K562 (cell line): ENCODE measurements around the gene TGFB1I1. TPM values are rescaled to one million over a fixed set of nuclear protein-coding genes. Genes with fewer than 3 reads are reported as not detected.

Experiments used
- ARID1B ChIP-seq: fragments of 450-650 bp; IDR thresholded peaks from 2 replicates; pipeline ENCODE4 v1.6.1; 2016; ENCODE audit warnings: antibody characterized with exemption, mild to moderate bottlenecking, inconsistent platforms
- BRCA1 ChIP-seq, 2 experiments: fragments of 450-650 bp in 1 of 2; sonication (generic) in 1 of 2; formaldehyde crosslinking in 1 of 2; IDR thresholded peaks; 2 replicates each; pipeline versions ENCODE4 v1.5.0 to v1.6.1; 2017 to 2020; ENCODE audit warnings: mild to moderate bottlenecking in 1 of 2, missing genetic modification reagents in 1 of 2
- CREB1 ChIP-seq, 2 experiments: sonication (generic) in 1 of 2; formaldehyde crosslinking in 1 of 2; IDR thresholded peaks; 2 replicates each; pipeline versions ENCODE4 v1.6.1 to v1.8.0; 2012 to 2022; ENCODE audit warnings: inconsistent platforms in 1 of 2, mild to moderate bottlenecking in 1 of 2, missing genetic modification reagents in 1 of 2, moderate library complexity in 1 of 2
- FOXJ2 ChIP-seq: fragments of 200-800 bp; sonication (Bioruptor generic); IDR thresholded peaks from 2 replicates; pipeline ENCODE4 v1.6.1; 2016; ENCODE audit warnings: missing genetic modification characterization, missing compliant biosample characterization
- FOXP1 ChIP-seq: sonication (generic); formaldehyde crosslinking; IDR thresholded peaks from 2 replicates; pipeline ENCODE4 v1.8.0; 2022; ENCODE audit warnings: mild to moderate bottlenecking, missing genetic modification reagents
- GMEB1 ChIP-seq: fragments of 250-450 bp; sonication (Bioruptor Pico); IDR thresholded peaks from 2 replicates; pipeline ENCODE4 v1.4.0; 2020; ENCODE audit warnings: mild to moderate bottlenecking
- KDM4B ChIP-seq, 2 experiments: fragments of 450-650 bp in 1 of 2; sonication (generic) in 1 of 2; IDR thresholded peaks; 2 replicates each; pipeline ENCODE4 v1.6.1; 2016 to 2017; ENCODE audit warnings: borderline replicate concordance in 2 of 2, antibody characterized with exemption in 1 of 2, low read depth in 1 of 2, mild to moderate bottlenecking in 1 of 2
- KLF13 ChIP-seq: fragments of 450-650 bp; IDR thresholded peaks from 2 replicates; pipeline ENCODE4 v1.6.1; 2016; ENCODE audit warnings: missing genetic modification characterization, low read depth, mild to moderate bottlenecking, missing compliant biosample characterization, moderate library complexity, borderline replicate concordance
- L3MBTL2 ChIP-seq: fragments of 450-650 bp; IDR thresholded peaks from 2 replicates; pipeline ENCODE4 v1.6.1; 2016; ENCODE audit warnings: mild to moderate bottlenecking, moderate library complexity
- MAFF ChIP-seq: IDR thresholded peaks from 2 replicates; pipeline ENCODE4 v1.6.1; 2012; ENCODE audit warnings: low read length, improper control_type of control experiment
- MAFG ChIP-seq: fragments of 450-650 bp; conservative IDR thresholded peaks from 2 replicates; pipeline ENCODE4 v1.6.1; 2016; ENCODE audit warnings: missing genetic modification characterization, missing compliant biosample characterization
- MAFK ChIP-seq: IDR thresholded peaks from 2 replicates; pipeline ENCODE4 v1.6.1; 2011; ENCODE audit warnings: low read length, improper control_type of control experiment
- MTA1 ChIP-seq: fragments of 450-650 bp; IDR thresholded peaks from 2 replicates; pipeline ENCODE4 v1.6.1; 2017; ENCODE audit warnings: borderline replicate concordance
- POLR2H ChIP-seq: IDR thresholded peaks from 2 replicates; pipeline ENCODE4 v1.6.1; 2016; ENCODE audit warnings: missing genetic modification characterization, low read depth, mild to moderate bottlenecking, control low read depth, missing compliant biosample characterization, moderate library complexity
- RBBP5 ChIP-seq: fragments of 200-600 bp; sonication (generic); IDR thresholded peaks from 2 replicates; pipeline ENCODE4 v1.6.1; 2012; ENCODE audit warnings: borderline replicate concordance, mild to moderate bottlenecking, low read length, control low read depth, inconsistent platforms; ENCODE audit not compliant: insufficient read depth, poor library complexity, severe bottlenecking
- RBFOX2 ChIP-seq: fragments of 200-400 bp; formaldehyde crosslinking; IDR thresholded peaks from 2 replicates; pipeline ENCODE4 v1.6.1; 2017; ENCODE audit warnings: low read depth, mild to moderate bottlenecking, low read length, moderate library complexity
- RCOR1 ChIP-seq, 2 experiments: IDR thresholded peaks; 2 replicates each; pipeline ENCODE4 v1.6.1; 2012; ENCODE audit warnings: low read depth in 2 of 2, low read length in 2 of 2, borderline replicate concordance in 1 of 2, improper control_type of control experiment in 1 of 2
- SMAD2 ChIP-seq: fragments of 150-350 bp; IDR thresholded peaks from 2 replicates; pipeline ENCODE4 v1.6.1; 2014; ENCODE audit warnings: low read depth, mild to moderate bottlenecking, low read length
- TCF3 ChIP-seq: sonication (generic); formaldehyde crosslinking; IDR thresholded peaks from 2 replicates; pipeline ENCODE4 v1.4.0; 2020; ENCODE audit warnings: mild to moderate bottlenecking, missing genetic modification reagents
- ZFP1 ChIP-seq: fragments of 450-650 bp; formaldehyde crosslinking; IDR thresholded peaks from 2 replicates; pipeline ENCODE4 v1.4.0; 2020; ENCODE audit warnings: mild to moderate bottlenecking, mixed read lengths
- ZNF316 ChIP-seq: fragments of 450-650 bp; IDR thresholded peaks from 2 replicates; pipeline ENCODE4 v1.6.1; 2016
- ZNF384 ChIP-seq: IDR thresholded peaks from 2 replicates; pipeline ENCODE4 v1.6.1; 2012; ENCODE audit warnings: low read depth, low read length, improper control_type of control experiment
- polyA plus RNA-seq, 8 experiments: library from polyadenylated mRNA; depleted of rRNA in 4 of 8; stranded (reverse) in 5 of 8; unstranded in 3 of 8; fragments of >200 nt; fragmentation: Nextera tagmentation in 2 of 8; fragmentation: Illumina TruSeq in 1 of 8; extraction: Ambion mirVana in 2 of 8; extraction: Trizol in 1 of 8; gene quantifications; 2 replicates each; pipeline versions ENCODE4 v1.2.1 to v1.2.3, GENCODE V29; 2011 to 2014; ENCODE audit warnings: inconsistent platforms in 1 of 8, missing spikeins in 1 of 8
- total RNA-seq, 7 experiments: library from RNA; depleted of rRNA in 6 of 7; stranded (reverse); fragments of >200 nt in 6 of 7; fragmentation: Illumina TruSeq in 2 of 7; extraction: Trizol in 2 of 7; gene quantifications; 2 replicates each; pipeline versions ENCODE4 v1.2.1 to v1.2.3, GENCODE V29; 2011 to 2021; ENCODE audit warnings: low replicate concordance in 1 of 7
- TF ChIP-seq, protein P1 (sequence below): fragments of 450-650 bp; IDR thresholded peaks from 2 replicates; pipeline ENCODE4 v1.6.1; 2017; ENCODE audit warnings: antibody characterized with exemption, mild to moderate bottlenecking

The TGFB1I1 gene
- total and polyA plus RNA-seq, 9 of the 15 experiments (the other 6 are each of a cell fraction or from before 2014, with no cell fraction given) = 0.04 to 0.91 (median 0.19) TPM

DNA sequence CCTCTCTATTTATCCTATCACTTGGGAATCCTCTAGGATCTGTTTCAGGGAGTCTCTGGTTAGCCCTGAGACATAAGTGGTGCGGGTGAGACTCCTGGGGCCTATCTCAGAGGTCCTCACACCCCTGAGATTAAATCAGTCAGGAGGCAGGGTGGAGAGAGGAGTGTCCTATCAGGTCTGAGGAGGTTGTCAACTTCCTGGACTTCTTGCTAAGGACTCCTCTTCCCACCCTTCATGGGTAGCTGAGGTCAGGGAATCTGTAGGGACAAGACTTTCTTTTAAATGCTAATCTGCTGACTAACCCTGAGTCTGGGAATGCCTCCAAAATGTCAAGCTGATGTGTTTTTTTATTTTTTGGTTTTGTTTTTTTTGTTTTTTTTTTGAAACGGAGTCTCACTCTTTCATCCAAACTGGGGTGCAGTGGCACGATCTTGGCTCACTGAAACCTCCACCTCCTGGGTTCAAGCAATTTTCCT lies 19.3 kb upstream of the TGFB1I1 start (continued):
- TF ChIP-seq FOXP1 (CRISPR knock-in tag) = no peak
- peak; percentile 74 for TF ChIP-seq L3MBTL2
- TF ChIP-seq ARID1B = peak; percentile 28; the same call in 1 of the 2 replicates
- TF ChIP-seq GMEB1 = no peak
- TF ChIP-seq CREB1 (IDR thresholded peaks at IDR 0.05) = no peak
- no peak for TF ChIP-seq CREB1 (CRISPR knock-in tag; IDR thresholded peaks at IDR 0.05)
- peak in 1 of 2 experiments; percentile 65; a peak in 1 of 4 replicates for TF ChIP-seq RCOR1 (IDR thresholded peaks at IDR 0.05; ENCODE audit: borderline replicate concordance in 1 of 2, low read depth in 2 of 2, low read length in 2 of 2)
- TF ChIP-seq RBBP5 = no peak
- 0 out of 2 replicates have a peak, but pooled peaks have one; percentile 32 for TF ChIP-seq MTA1
- no peak for TF ChIP-seq RBFOX2
- no peak for TF ChIP-seq TCF3 (CRISPR knock-in tag)
- TF ChIP-seq BRCA1 (IDR thresholded peaks at IDR 0.05) = no peak
- TF ChIP-seq BRCA1 (CRISPR knock-in tag; IDR thresholded peaks at IDR 0.05) = no peak
- TF ChIP-seq MAFG (tag) = peak; percentile 61
- 0 out of 2 replicates have a peak, but pooled peaks have one; percentile 22 for TF ChIP-seq ZNF384
- TF ChIP-seq, protein P1, sequence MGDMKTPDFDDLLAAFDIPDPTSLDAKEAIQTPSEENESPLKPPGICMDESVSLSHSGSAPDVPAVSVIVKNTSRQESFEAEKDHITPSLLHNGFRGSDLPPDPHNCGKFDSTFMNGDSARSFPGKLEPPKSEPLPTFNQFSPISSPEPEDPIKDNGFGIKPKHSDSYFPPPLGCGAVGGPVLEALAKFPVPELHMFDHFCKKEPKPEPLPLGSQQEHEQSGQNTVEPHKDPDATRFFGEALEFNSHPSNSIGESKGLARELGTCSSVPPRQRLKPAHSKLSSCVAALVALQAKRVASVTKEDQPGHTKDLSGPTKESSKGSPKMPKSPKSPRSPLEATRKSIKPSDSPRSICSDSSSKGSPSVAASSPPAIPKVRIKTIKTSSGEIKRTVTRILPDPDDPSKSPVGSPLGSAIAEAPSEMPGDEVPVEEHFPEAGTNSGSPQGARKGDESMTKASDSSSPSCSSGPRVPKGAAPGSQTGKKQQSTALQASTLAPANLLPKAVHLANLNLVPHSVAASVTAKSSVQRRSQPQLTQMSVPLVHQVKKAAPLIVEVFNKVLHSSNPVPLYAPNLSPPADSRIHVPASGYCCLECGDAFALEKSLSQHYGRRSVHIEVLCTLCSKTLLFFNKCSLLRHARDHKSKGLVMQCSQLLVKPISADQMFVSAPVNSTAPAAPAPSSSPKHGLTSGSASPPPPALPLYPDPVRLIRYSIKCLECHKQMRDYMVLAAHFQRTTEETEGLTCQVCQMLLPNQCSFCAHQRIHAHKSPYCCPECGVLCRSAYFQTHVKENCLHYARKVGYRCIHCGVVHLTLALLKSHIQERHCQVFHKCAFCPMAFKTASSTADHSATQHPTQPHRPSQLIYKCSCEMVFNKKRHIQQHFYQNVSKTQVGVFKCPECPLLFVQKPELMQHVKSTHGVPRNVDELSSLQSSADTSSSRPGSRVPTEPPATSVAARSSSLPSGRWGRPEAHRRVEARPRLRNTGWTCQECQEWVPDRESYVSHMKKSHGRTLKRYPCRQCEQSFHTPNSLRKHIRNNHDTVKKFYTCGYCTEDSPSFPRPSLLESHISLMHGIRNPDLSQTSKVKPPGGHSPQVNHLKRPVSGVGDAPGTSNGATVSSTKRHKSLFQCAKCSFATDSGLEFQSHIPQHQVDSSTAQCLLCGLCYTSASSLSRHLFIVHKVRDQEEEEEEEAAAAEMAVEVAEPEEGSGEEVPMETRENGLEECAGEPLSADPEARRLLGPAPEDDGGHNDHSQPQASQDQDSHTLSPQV = no peak
- no peak for TF ChIP-seq ZFP1 (CRISPR knock-in tag)
- peak; percentile 69 for TF ChIP-seq ZNF316
- no peak for TF ChIP-seq SMAD2
- TF ChIP-seq POLR2H (tag) = 0 out of 2 replicates have a peak, but pooled peaks have one; percentile 16
- TF ChIP-seq KDM4B (IDR thresholded peaks at IDR 0.05; ENCODE audit: borderline replicate concordance in 2 of 2, low read depth in 1 of 2) = no peak
- 0 out of 2 replicates have a peak, but pooled peaks have one; percentile 27 for TF ChIP-seq FOXJ2 (tag)
- peak; percentile 38; the same call in 1 of the 2 replicates for TF ChIP-seq MAFK
- TF ChIP-seq MAFF = peak; percentile 21; the same call in 1 of the 2 replicates
- no peak for TF ChIP-seq KLF13
